HG03575 (cell line): ENCODE data around the gene TFR2.

ENCODE experiments used
- ATAC-seq: cut with Tn5 transposase; IDR thresholded peaks from one replicate; pipeline ENCODE4 v1.9.1; 2021; ENCODE audit not compliant: unreplicated experiment, insufficient number of reproducible peaks, low FRiP score; ENCODE audit errors: extremely low read depth

TFR2 gene

DNA sequence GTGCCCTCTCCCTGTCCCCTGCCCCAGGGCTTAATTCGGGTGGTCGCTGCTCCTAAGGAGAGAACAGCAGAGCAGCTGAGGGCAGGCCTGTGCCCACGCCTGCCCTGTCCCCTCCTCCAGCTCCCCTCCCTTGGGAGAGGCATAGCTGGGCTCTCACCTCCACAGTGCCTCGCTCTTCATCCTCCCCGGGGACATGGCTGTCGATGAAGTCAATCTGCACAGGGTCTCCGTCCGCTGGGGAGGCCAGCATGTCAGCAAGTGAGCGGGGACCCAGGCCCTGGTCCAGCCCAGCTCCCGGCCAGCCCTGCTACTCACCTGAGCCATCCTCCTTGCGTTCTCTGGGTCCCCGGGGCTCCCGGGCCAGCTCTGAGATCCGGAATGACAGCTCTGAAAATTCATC, 63.8 kb downstream of the TFR2 start:
- ATAC-seq, result no peak

DNA sequence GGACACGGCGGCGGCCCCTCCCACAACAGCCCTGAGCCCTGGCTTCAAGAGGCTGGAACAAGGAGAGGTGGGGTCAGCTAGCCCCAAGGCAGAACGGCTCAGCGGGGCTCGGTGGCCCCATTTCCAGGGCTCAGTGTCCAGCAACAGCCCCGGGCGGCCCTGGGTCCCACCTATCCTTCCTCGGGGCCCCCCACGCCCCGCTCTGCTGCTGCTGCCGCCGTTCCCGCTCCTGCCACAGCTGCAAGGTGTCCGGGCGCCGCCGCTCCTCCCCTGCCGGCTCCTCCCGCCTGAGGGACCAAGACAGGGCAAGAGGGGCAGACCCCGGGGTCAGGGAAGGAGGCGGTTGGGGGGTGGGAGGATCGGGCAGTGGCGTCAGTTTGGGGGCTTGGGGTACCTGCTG, 64.2 kb downstream of the TFR2 start:
- ATAC-seq, result no peak

DNA sequence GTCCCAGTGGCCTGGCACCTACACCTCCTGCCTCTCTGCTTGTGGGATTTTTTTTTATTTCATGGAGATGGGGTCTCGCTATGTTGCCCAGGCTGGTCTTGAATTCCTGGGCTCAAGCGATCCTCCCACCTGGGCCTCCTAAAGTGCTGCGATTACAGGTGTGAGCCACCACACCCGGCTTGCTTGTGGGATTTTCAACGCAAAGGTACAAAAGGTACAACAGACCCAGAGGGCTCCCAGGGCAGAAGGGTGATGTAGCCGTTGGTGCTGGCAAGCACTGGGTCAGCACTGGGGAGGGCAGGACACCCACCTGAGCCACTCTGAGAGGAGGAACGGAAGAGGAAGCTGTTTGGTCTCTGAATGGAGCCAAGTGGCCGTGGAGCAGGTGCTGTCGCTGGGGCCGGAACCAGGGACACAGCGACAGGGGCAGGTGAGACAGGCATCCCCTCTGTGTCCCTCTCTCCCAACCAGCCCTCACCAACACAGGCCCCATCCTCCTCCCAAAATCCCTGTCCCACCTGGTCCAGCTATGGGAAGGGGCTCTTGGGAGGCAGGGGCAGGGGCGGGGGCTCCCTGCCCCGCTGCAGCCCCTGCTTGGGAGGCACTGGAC, 64.9 kb downstream of the TFR2 start:
- no peak for ATAC-seq

DNA sequence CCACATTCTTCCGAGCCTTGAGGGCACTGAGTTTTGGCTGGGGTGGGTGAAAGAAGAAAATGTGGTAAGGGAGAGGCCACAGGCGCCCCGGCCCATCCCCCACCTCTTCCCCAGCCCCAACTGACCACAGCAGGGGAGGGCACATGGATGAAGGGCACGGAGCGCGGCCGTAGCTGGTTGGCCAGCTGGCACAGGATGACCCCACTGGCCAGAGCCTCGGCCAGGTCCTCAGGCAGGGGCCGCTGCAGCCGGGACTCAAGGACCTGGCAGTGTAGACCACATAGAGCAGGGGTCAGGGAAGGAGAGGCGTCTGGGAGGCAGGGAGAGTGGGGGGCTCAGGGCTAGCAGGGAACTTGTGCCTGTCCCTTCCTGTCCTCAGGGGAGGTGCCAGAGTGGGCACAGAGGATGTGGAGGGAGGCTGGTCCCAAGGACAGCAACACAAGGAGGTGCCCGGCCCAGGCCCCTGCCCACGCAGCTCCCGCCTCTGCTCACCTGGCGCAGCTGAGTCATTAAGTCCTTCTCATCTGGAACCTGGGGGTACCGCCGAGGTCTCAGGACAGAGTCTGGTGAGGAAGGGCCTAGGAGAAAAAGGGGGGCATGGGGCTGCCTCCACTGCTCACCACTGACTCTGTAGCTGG, 65.5 kb downstream of the TFR2 start:
- ATAC-seq, result no peak

DNA sequence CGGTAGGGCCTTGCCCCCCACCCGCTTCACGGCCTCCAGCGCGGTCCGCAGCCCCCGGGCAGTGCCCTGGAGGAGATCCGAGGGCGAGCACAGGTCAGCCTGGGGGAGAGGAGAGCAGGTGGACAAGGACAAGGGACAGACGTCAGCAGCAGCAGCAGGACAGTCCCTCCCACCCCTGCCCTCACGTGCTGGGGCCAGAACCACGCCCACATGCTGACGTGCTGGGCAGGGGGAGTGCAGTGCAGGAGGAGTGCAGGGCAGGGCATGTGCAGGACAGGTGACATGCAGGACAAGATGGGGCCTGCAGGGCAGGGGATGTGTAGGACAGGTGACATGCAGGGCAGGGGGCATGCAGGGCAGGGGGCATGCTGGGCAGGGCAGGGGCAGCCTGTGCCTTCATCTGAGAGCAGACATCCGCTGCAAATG, 66.1 kb downstream of the TFR2 start:
- ATAC-seq, result no peak

DNA sequence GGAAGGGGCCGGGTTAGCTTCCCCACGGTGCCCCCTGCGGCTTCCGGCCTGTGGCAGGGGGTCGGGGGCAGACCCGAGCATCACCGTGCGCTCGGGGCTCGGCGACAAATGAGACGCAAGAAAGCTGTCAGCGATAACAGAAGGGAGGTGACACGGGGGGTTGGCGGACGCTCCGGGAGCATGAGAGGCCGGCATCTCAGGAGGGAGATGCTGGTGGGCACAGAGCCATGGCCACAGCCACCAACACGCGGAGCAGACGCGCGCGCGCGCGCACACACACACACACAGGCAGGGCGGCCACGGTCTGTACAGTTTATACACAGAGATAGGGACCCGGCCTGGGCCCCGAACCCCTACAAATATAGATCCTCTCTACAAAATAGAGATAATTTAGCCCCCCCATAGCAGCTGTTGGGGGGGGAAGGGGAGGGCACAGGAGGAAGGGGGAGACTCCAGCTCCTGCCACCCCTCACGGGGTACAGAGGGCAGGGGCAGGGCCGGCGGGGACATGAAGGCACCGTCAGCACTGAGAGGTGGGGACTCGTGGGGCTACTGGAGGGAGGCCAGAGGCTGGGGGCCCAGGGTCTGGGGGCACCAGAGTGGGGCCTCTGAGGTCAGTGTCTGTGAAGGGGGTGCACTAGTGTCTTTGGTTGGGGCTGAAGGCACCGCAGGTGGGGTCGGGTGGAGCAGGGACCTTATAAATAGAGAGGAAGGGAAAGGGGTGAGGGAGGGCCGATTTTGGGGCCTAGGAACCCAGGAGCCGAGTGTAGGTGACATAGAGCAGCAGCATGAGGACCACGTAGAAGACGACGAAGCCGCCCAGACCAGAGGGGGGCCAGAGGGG, 66.8 kb downstream of the TFR2 start:
- ATAC-seq, result no peak

DNA sequence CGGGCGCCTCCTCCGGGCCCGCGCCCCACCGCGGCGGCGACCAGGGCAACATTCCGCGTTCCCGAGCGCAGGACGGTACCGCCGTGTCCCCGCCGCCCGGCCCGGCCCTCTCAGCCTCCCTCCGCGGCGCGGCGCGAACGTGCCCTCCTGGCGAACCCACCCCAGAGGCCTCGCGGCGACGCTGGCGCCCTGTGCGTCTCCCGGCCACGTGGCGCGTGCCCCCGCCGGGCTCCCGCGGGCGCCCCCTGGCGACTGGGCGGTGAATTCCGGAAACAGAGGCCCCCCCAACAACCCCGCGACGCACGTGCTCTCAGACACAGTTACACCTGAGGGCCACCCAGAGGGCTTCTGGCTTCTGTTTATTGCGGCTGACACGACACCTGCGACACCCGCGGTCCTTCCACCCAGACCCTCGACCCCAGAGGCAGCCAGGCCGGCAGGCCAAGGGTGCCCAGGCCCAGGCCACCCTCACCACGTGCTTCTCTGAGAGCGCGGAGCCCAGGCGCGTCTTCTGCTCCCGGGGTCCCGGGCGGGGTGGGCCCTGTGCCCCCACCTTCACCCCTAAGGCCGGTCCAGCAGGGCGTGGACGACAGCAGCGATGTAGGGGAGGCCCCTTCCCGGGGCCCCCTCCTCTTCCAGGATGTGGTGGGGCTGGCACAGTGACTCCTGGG, 67.5 kb downstream of the TFR2 start, which contains the start of gene SAP25:
TSS of gene SAP25 (minus strand) at position 210 of the 671 bp plus-strand sequence. CDS start at position 52, 158 bp downstream.
- no peak for ATAC-seq

DNA sequence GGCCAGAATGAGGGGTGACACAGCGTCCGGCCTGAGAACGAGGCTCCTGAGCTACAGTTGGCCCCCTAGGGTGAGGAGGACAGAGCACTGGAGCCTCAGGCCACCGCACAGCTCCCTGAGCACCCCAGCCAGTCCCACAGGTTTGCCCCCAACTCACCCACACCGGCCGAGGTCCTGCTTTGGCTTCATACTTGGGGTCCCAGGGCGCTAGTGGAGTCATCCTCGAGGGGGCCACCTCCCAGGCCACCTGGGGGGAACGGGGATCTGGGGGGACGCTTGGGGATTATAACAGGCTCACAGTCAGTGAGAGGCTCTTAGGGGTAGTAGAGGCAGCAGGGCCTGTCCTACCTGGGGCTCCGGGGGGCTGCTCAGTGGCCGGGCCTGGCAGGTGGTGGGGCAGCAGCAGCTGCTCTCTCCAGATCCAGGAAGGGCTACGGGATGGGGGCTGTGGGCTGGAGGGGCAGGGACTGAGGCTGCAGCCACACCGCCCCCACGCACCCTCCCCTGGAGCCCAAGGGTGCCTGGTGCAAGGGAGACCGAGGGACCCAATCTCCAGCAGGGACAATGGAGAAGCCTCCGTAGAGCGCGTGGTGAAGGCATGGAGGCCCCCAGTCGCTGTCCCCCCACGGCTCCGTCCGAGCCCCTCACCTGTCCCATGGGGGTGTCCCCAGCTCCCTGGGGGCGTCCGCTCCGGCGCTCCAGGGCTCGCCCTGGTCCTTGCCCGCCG, 68.2 kb downstream of the TFR2 start:
- no peak for ATAC-seq

DNA sequence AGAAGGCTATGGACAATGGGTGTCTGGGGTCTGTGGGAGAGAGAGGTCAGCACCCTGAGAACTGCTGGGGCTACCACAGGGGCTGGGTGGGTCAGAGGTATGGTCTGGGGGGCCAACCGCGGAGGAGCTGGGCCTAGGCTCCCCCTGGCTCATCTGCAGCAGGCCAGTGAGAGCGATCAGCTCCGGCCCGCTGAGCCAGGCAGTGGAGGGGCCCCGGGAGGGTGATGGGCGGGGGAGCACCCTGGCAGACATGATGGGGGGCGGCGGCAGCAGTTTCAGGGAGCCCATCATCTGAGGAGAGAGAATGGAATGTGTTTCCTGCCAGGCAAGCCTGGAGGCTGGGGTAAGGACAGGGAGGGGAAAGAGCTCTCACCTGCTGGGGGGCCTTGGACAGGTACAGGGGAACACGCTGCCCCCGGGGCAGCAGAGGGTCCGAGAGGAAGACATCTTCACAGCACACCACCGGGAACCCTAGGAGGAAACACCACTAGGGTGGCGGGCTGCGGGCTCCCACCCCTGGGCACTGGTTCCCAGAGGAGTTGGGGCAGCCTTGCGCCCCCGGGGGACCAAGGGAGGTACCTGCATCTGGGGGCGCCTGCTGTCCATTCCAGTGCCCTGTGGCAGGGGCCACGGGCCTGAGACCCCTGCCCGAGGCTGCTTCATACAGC, 68.9 kb downstream of the TFR2 start:
- ATAC-seq, result no peak

DNA sequence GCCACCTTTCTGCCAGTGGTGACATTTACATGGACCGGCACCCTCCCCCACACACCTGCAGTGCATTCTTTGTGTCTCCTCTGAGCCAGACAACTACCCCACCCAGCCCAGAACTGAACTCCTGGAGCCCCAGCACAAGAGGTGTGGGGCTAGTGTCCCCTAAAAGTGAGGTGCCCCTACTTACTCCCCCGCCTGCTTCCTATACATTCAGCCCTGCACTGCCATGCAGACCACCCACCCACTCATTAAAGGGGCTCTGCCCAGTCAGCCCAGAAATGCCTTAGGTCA, 69.6 kb downstream of the TFR2 start:
- ATAC-seq, result no peak

DNA sequence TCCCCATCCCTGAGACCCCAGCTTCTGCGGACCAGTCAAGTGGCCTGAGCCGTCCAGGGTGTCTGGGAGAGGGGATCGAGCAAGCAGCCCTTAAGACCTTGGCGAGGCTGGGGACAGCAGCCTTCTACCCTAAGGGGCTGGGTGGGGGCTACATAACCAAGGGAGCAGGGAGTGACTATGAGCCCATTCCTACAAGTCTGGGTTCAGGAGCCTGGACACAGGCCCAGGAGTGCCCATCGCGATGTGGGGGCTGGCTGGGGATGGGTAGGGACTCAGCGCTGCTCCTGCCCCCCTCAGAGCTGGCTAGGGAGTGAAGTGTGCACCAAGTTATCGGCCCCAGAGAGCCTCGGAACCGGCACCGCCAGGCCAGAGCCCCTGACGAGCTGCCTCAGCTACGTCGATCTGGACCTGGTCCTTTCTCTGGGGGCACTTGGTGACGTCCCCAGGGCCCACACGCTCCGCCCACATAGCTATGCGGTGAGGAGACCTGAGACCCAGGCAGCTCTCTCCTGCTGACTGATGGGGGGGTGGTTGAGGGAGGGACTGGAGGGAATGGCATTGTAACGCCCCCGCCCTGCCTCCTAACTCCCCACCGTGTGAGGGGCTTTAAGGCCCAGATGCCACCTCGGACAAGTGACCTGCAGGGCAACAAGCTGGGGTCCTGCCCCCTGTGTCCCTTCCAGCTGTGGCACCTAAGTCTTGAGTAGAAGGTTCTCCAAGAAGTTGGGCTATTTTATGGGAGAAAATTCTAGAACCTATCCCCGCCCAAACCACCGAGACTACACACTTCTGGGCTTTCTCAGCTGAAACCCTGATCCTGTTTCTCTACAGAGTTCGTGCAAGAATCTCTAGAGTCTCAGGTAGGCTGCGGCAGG, 70.2 kb downstream of the TFR2 start:
- ATAC-seq, result no peak
